ENCODE results near the gene FHL3. TPM values are rescaled to one million over a fixed set of nuclear protein-coding genes. Genes with fewer than 3 reads are reported as not detected.

Gene FHL3
- polyA plus RNA-seq, 1 of the 3 experiments (the other 2 are of a cell fraction) = 6.8 TPM

DNA sequence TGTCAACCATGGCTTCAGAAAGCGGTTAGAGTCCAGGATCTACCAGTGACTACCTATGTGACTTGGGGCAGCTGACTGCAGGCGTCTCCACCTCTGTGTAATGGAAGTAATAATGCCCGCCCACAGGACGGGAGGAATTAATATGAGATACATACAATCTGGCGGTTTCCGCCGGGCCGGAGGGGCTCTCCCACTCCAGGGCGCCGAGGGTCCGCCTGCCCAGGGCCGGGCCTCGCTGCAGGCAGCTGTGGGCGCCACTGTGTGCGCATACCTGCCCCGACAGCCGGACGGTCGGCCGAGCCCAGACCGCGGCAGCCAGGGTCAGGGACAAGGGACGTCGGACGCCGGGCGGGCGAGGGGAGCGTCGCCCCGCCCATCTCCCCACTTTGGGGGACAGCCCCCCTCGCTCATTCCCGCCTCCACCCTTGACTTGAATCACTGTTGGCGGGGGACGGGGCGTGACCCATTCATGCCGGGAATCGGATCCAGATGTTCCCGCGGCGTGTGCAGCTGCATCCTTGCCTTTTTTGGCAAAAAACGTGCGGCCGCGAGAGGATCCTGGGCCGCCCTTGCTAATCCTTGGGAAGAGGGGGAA lies 9.5 kb downstream of the FHL3 start (continued):
- TF ChIP-seq GABPA (IDR thresholded peaks at IDR 0.05; ENCODE audit: low read depth) (no peak), NFIC (IDR thresholded peaks at IDR 0.05; ENCODE audit: borderline replicate concordance) (no peak), GATA2 (CRISPR knock-in tag; IDR thresholded peaks at IDR 0.05) (no peak), EZH2phosphoT487 (IDR thresholded peaks at IDR 0.05; ENCODE audit: borderline replicate concordance, low read depth) (no peak), RXRA (IDR thresholded peaks at IDR 0.05; ENCODE audit: borderline replicate concordance, low read depth) (no peak)

DNA sequence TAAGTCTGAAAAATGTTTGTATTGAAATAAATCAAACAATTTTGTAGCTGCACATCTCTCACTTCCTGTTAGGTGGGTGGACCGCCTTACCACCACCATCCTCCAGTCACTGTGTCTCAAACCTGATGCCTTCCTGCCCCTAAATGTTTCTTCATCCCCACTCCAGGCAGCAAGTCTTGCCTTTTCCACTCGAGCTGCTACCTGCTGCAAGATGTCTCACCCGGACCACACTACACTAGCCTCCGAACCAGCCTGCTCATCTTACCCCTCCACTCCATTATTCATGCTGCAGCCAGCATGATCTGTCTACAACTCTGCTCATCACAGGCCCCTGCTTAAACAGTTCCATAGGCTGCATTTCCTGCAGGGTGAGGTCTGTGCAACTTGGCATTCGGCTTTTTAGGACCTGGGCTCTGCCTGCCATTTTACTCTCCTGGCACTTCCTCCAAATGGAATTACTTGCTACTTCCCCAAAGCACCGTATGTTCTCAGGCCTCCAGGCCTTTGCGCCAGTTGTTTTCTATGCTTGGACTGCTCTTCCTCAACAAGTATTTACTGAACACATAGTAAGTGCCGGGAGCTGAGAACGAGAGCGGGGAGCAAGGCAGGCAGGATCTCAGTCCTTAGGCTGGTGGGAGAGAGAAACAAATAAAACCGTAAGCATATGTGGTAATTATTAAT lies 10.3 kb downstream of the FHL3 start:
- peaks cover 0 to 18% of the 10 kb centered on the region in 2 experiments for H3K36me3 ChIP-seq (replicated peaks in 1 of 2; ENCODE audit: control insufficient read depth in 1 of 2, insufficient read depth in 2 of 2, low read length in 1 of 2)
- H3K4me2 ChIP-seq = no peak overlapping the region
- no peak for DNase-seq
- ChIA-PET CTCF (interaction anchor here (1.6 to 1.8 kb wide), 2 partner anchors 24 to 840 kb away, joined by 5 to 6 read pairs; no protein-coding TSS in a partner anchor), POLR2A (interaction anchor here (0.6 kb wide), 1 partner anchor 18 kb away, joined by 3 read pairs; the partner anchor contains the start of gene UTP11)
- no peak overlapping the region for H2AFZ ChIP-seq (ENCODE audit: low read depth)
- WGBS (ENCODE audit: low lambda C conversion rate) = 84% methylated on average over 11 of the region's 11 CpGs
- H3K79me2 ChIP-seq (ENCODE audit: insufficient read depth) = peaks cover 20% of the 10 kb centered on the region; the same call in 1 of the 2 replicates
- H3K9me2 ChIP-seq = no peaks in the 10 kb centered on the region
- peak overlapping the region in 1 of 2 experiments; percentile 84; a peak in 2 of 4 replicates for H3K27ac ChIP-seq (ENCODE audit: low read depth in 2 of 2, low read length in 1 of 2)
- no peak overlapping the region for H3K4me3 ChIP-seq (ENCODE audit: low read depth in 2 of 2, low read length in 1 of 2)
- H4K20me1 ChIP-seq (ENCODE audit: insufficient read depth) = no peaks in the 10 kb centered on the region
- H3F3A ChIP-seq (replicated peaks; ENCODE audit: insufficient read depth) = peaks cover 25% of the 10 kb centered on the region
- no peak overlapping the region for H3K9ac ChIP-seq
- TF ChIP-seq SIN3A (IDR thresholded peaks at IDR 0.05; ENCODE audit: borderline replicate concordance, low read depth, low read length) = no peak
- TF ChIP-seq FOSL2 (IDR thresholded peaks at IDR 0.05; ENCODE audit: borderline replicate concordance, low read depth) = no peak
- no peak for TF ChIP-seq TCF12 (IDR thresholded peaks at IDR 0.05)
- no peak for TF ChIP-seq CHD2 (IDR thresholded peaks at IDR 0.05; ENCODE audit: low read length, partially characterized antibody)
- TF ChIP-seq YY1 (IDR thresholded peaks at IDR 0.05; ENCODE audit: low read depth) = no peak
- H3K27me3 ChIP-seq (ENCODE audit: insufficient read depth) = no peaks in the 10 kb centered on the region
- peaks cover 20 to 22% of the 10 kb centered on the region in 2 experiments for H3K4me1 ChIP-seq (ENCODE audit: control insufficient read depth in 1 of 2, insufficient read depth in 2 of 2, low read depth in 1 of 2, low read length in 1 of 2)
- no peaks in the 10 kb centered on the region for H3K9me3 ChIP-seq

DNA sequence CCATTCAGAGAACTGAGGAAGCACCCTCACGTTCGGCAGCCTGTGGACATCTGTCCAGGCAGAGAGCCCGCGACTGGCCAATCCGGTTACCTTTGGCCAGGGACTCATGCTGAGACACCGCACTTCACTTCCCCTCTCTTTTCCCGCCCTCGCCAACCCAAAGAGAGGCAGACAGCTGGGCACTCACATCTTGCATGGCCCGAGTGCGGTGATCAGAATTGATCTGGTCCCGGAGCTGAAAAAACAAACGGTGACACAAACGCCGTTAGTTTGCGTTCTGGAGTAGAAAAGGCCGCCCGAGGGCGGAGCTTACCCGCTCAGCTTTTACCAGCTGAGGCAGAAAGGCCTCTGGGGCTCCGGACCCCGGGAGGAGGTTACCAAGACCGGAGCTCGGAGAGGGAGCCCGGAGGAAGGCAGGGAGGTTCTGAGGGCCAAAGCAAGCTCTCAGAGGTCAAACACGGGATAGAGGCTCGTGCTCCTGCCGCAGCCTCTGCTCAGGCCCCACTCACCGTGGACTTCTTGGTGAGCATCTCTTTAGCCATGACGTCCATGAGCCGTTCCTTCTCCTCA lies 15.9 kb downstream of the FHL3 start:
- ChIA-PET CTCF (interaction anchor here (0.6 to 3.9 kb wide), 13 partner anchors 12 to 180 kb away, joined by 3 to 37 read pairs (median 4); partner anchors contain the start of gene UTP11), POLR2A (interaction anchor here (0.6 to 2.2 kb wide), 4 partner anchors 10 to 40 kb away, joined by 3 to 15 read pairs (median 4); partner anchors contain the start of gene UTP11)
- TF ChIP-seq TEAD4 (IDR thresholded peaks at IDR 0.05; ENCODE audit: borderline replicate concordance, insufficient read depth) (no peak), FOXJ3 (CRISPR knock-in tag; IDR thresholded peaks at IDR 0.05) (peak; percentile 41; the same call in 1 of the 2 replicates)
- Histone ChIP-seq H3K9ac (peak overlapping the region; percentile 79), H3K9me3 (no peaks in the 10 kb centered on the region), H3F3A (replicated peaks; ENCODE audit: insufficient read depth) (peaks cover 17% of the 10 kb centered on the region), H3K4me2 (peak overlapping the region; percentile 78), H3K27ac (ENCODE audit: low read depth in 2 of 2, low read length in 1 of 2) (peak overlapping the region; percentile 68 to 71), H2AFZ (ENCODE audit: low read depth) (peak overlapping the region; percentile 36; the same call in 1 of the 2 replicates), H3K9me2 (no peaks in the 10 kb centered on the region), H3K27me3 (ENCODE audit: insufficient read depth) (no peaks in the 10 kb centered on the region), H4K20me1 (ENCODE audit: insufficient read depth) (no peaks in the 10 kb centered on the region), H3K4me3 (ENCODE audit: low read depth in 2 of 2, low read length in 1 of 2) (peak overlapping the region; percentile 79 to 90), H3K36me3 (replicated peaks in 1 of 2; ENCODE audit: control insufficient read depth in 1 of 2, insufficient read depth in 2 of 2, low read length in 1 of 2) (peaks cover 21 to 27% of the 10 kb centered on the region in 2 experiments), H3K4me1 (ENCODE audit: control insufficient read depth in 1 of 2, insufficient read depth in 2 of 2, low read depth in 1 of 2, low read length in 1 of 2) (no peaks in the 10 kb centered on the region; a peak in 1 of 4 replicates), H3K79me2 (ENCODE audit: insufficient read depth) (peaks cover 30% of the 10 kb centered on the region)
- peak; percentile 47 for DNase-seq
- WGBS (ENCODE audit: low lambda C conversion rate) = under 1% methylated on average over 28 of the region's 30 CpGs
